WTC11 (cell line): ENCODE results near the gene KIF13A. TPM values are rescaled to one million over a fixed set of nuclear protein-coding genes. Genes with fewer than 3 reads are reported as not detected.

Experiments
- ATAC-seq: fragments of 200-7000 bp; cut with Tn5 transposase; 2 replicates; pipeline ENCODE4 v1.10.0; 2021; ENCODE audit warnings: mild to moderate bottlenecking, moderate library complexity
- CTCF ChIA-PET: fragments of 300-600 bp; sonication (Branson Sonifier 250); formaldehyde crosslinking; loops from one replicate; lab custom pipeline; 2021; ENCODE audit warnings: antibody characterized with exemption; lab: Charles Lee
- POLR2A ChIA-PET: fragments of 350-600 bp; sonication (Branson Sonifier 250); formaldehyde crosslinking; loops from one replicate; lab custom pipeline; 2021; ENCODE audit warnings: antibody characterized with exemption; lab: Charles Lee
- DNase-seq: peaks from one replicate; pipeline ENCODE4 v3.0.0; 2021; ENCODE audit warnings: low spot score
- H3K27ac Mint-ChIP-seq: 2 replicates; pipeline ENCODE4 v1.8.0; 2021; ENCODE audit warnings: mixed read lengths
- H3K27me3 Mint-ChIP-seq: 2 replicates; pipeline ENCODE4 v1.8.0; 2021; ENCODE audit warnings: low read depth, mild to moderate bottlenecking, moderate library complexity, mixed read lengths
- H3K36me3 Mint-ChIP-seq: 2 replicates; pipeline ENCODE4 v1.8.0; 2021; ENCODE audit warnings: mixed read lengths
- H3K4me1 Mint-ChIP-seq: 2 replicates; pipeline ENCODE4 v1.8.0; 2022; ENCODE audit warnings: mixed read lengths
- H3K4me3 Mint-ChIP-seq: 2 replicates; pipeline ENCODE4 v1.8.0; 2021; ENCODE audit warnings: mild to moderate bottlenecking, moderate library complexity, mixed read lengths
- H3K9me3 Mint-ChIP-seq: 2 replicates; pipeline ENCODE4 v1.8.0; 2021; ENCODE audit warnings: mixed read lengths
- CTCF ChIP-seq: fragments of 200-600 bp; IDR thresholded peaks from 2 replicates; pipeline ENCODE4 v1.8.0; 2022; ENCODE audit warnings: antibody characterized with exemption
- E2F5 ChIP-seq: sonication (generic); formaldehyde crosslinking; IDR thresholded peaks from 2 replicates; pipeline ENCODE4 v1.8.1; 2022; ENCODE audit warnings: mild to moderate bottlenecking, moderate library complexity, missing genetic modification reagents
- FOXK1 ChIP-seq: sonication (generic); formaldehyde crosslinking; IDR thresholded peaks from 2 replicates; pipeline ENCODE4 v1.8.0; 2022; ENCODE audit warnings: mild to moderate bottlenecking, moderate library complexity, missing genetic modification reagents
- FOXP1 ChIP-seq: sonication (generic); formaldehyde crosslinking; IDR thresholded peaks from 2 replicates; pipeline ENCODE4 v1.8.0; 2022; ENCODE audit warnings: missing genetic modification reagents, mild to moderate bottlenecking, moderate library complexity, borderline replicate concordance
- GABPB1 ChIP-seq: sonication (generic); formaldehyde crosslinking; IDR thresholded peaks from 2 replicates; pipeline ENCODE4 v1.8.1; 2023; ENCODE audit warnings: mild to moderate bottlenecking, missing genetic modification reagents
- GRHL2 ChIP-seq: fragments of 250-450 bp; sonication (Bioruptor Pico); IDR thresholded peaks from 2 replicates; pipeline ENCODE4 v1.8.0; 2022; ENCODE audit warnings: mild to moderate bottlenecking, moderate library complexity; ENCODE audit not compliant: insufficient replicate concordance, severe bottlenecking
- IRF2 ChIP-seq: sonication (generic); formaldehyde crosslinking; IDR thresholded peaks from 2 replicates; pipeline ENCODE4 v1.8.0; 2022; ENCODE audit warnings: low read depth, missing genetic modification reagents, borderline replicate concordance
- JAZF1 ChIP-seq: fragments of 250-450 bp; sonication (Bioruptor Pico); IDR thresholded peaks from 2 replicates; pipeline ENCODE4 v1.9.0; 2021; ENCODE audit warnings: moderate library complexity, mild to moderate bottlenecking, inconsistent platforms
- JUN ChIP-seq: sonication (generic); formaldehyde crosslinking; IDR thresholded peaks from 2 replicates; pipeline ENCODE4 v1.8.0; 2023; ENCODE audit warnings: mild to moderate bottlenecking, missing genetic modification reagents
- KAT7 ChIP-seq: sonication (generic); formaldehyde crosslinking; IDR thresholded peaks from 2 replicates; pipeline ENCODE4 v1.8.1; 2023; ENCODE audit warnings: missing genetic modification reagents, mild to moderate bottlenecking, borderline replicate concordance
- MAX ChIP-seq: sonication (generic); formaldehyde crosslinking; IDR thresholded peaks from 2 replicates; pipeline ENCODE4 v1.8.0; 2022; ENCODE audit warnings: mild to moderate bottlenecking, missing genetic modification reagents
- MXD4 ChIP-seq: fragments of 250-450 bp; sonication (Bioruptor Pico); IDR thresholded peaks from 2 replicates; pipeline ENCODE4 v1.8.0; 2021; ENCODE audit warnings: mild to moderate bottlenecking, moderate library complexity, borderline replicate concordance
- MYBL2 ChIP-seq: sonication (generic); formaldehyde crosslinking; IDR thresholded peaks from 2 replicates; pipeline ENCODE4 v1.8.1; 2023; ENCODE audit warnings: mild to moderate bottlenecking, moderate library complexity, missing genetic modification reagents
- NFE2L1 ChIP-seq: sonication (generic); formaldehyde crosslinking; IDR thresholded peaks from 2 replicates; pipeline ENCODE4 v1.8.1; 2023; ENCODE audit warnings: missing genetic modification reagents
- NR3C1 ChIP-seq: sonication (generic); formaldehyde crosslinking; conservative IDR thresholded peaks from 2 replicates; pipeline ENCODE4 v1.8.1; 2023; ENCODE audit warnings: low read depth, mild to moderate bottlenecking, missing genetic modification reagents
- PRRX2 ChIP-seq: fragments of 250-450 bp; sonication (Bioruptor Pico); IDR thresholded peaks from 2 replicates; pipeline ENCODE4 v1.8.0; 2021; ENCODE audit warnings: mild to moderate bottlenecking
- RELA ChIP-seq: sonication (generic); formaldehyde crosslinking; IDR thresholded peaks from 2 replicates; pipeline ENCODE4 v1.8.1; 2022; ENCODE audit warnings: missing genetic modification reagents, mild to moderate bottlenecking, borderline replicate concordance
- RORB ChIP-seq: fragments of 250-450 bp; sonication (Bioruptor Pico); IDR thresholded peaks from 2 replicates; pipeline ENCODE4 v1.9.0; 2021; ENCODE audit warnings: mild to moderate bottlenecking
- SMAD4 ChIP-seq: sonication (generic); formaldehyde crosslinking; IDR thresholded peaks from 2 replicates; pipeline ENCODE4 v1.8.0; 2022; ENCODE audit warnings: mild to moderate bottlenecking, missing genetic modification reagents
- SOX15 ChIP-seq: fragments of 250-450 bp; sonication (Bioruptor Pico); IDR thresholded peaks from 2 replicates; pipeline ENCODE4 v1.9.0; 2021; ENCODE audit warnings: mild to moderate bottlenecking
- TCF7 ChIP-seq: sonication (generic); formaldehyde crosslinking; IDR thresholded peaks from 2 replicates; pipeline ENCODE4 v1.8.0; 2022; ENCODE audit warnings: mild to moderate bottlenecking, low read depth, missing genetic modification reagents, moderate library complexity
- TEAD1 ChIP-seq: sonication (generic); formaldehyde crosslinking; IDR thresholded peaks from 2 replicates; pipeline ENCODE4 v1.8.0; 2022; ENCODE audit warnings: mild to moderate bottlenecking, missing genetic modification reagents
- TEAD4 ChIP-seq: sonication (generic); formaldehyde crosslinking; IDR thresholded peaks from 2 replicates; pipeline ENCODE4 v1.8.0; 2022; ENCODE audit warnings: mild to moderate bottlenecking, missing genetic modification reagents
- ZNF263 ChIP-seq: sonication (generic); formaldehyde crosslinking; IDR thresholded peaks from 2 replicates; pipeline ENCODE4 v1.8.1; 2022; ENCODE audit warnings: low read depth, mild to moderate bottlenecking, moderate library complexity, missing genetic modification reagents
- ZNF317 ChIP-seq: sonication (generic); formaldehyde crosslinking; IDR thresholded peaks from 2 replicates; pipeline ENCODE4 v1.8.1; 2023; ENCODE audit warnings: low read depth, mild to moderate bottlenecking, moderate library complexity, missing genetic modification reagents, borderline replicate concordance
- ZSCAN18 ChIP-seq: fragments of 250-450 bp; sonication (Bioruptor Pico); IDR thresholded peaks from 2 replicates; pipeline ENCODE4 v2.1.2; 2022; ENCODE audit warnings: mild to moderate bottlenecking, moderate library complexity
- total RNA-seq: library from RNA; stranded (reverse); gene quantifications from 3 replicates; pipeline ENCODE4 v1.2.3, GENCODE V29; 2021
- TF ChIP-seq, protein P1 (sequence below): sonication (generic); formaldehyde crosslinking; IDR thresholded peaks from 2 replicates; pipeline ENCODE4 v1.8.1; 2023; ENCODE audit warnings: mild to moderate bottlenecking, missing genetic modification reagents
- TF ChIP-seq, protein P2 (sequence below): sonication (generic); formaldehyde crosslinking; IDR thresholded peaks from 2 replicates; pipeline ENCODE4 v1.8.1; 2023; ENCODE audit warnings: mild to moderate bottlenecking, missing genetic modification reagents, moderate library complexity
- TF ChIP-seq, protein P3 (sequence below): sonication (generic); formaldehyde crosslinking; IDR thresholded peaks from 2 replicates; pipeline ENCODE4 v1.8.0; 2023; ENCODE audit warnings: missing genetic modification reagents
- TF ChIP-seq, protein P4 (sequence below): fragments of 250-450 bp; sonication (Bioruptor Pico); IDR thresholded peaks from 2 replicates; pipeline ENCODE4 v1.8.0; 2021; ENCODE audit warnings: mild to moderate bottlenecking

KIF13A gene
- total RNA-seq, 1 experiment from 2014 or later = 32.7 TPM

DNA sequence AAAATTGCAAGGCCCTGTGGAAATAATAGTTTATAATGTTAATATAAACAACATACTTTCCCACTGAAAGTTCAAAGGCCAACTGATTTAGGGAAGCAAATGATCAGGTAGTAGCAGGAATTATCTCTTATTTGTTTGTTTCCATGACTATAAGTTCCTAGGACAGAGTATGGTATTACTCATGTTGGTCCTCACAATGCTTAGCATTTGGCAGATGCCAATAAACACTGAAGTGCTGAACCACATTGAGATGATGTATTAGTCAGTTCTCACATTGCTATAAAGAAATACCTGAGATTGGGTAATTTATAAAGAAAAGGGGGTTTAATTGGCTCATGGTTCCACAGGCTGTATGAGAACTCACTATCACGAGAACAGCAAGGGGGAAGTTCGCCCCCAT, 151.1 kb downstream of the KIF13A start:
- Mint-ChIP-seq H3K27ac (0 out of 2 replicates have a peak overlapping the region, but pooled peaks have one; percentile 43), H3K4me3 (no peak overlapping the region), H3K36me3 (peaks cover 21% of the 10 kb centered on the region), H3K27me3 (no peaks in the 10 kb centered on the region), H3K4me1 (peaks cover 20% of the 10 kb centered on the region), H3K9me3 (no peaks in the 10 kb centered on the region)
- DNase-seq (no peak), ATAC-seq (no peak)
- TF ChIP-seq RELA (CRISPR knock-in tag) (no peak), ZSCAN18 (no peak), MXD4 (no peak), IRF2 (CRISPR knock-in tag) (no peak), NR3C1 (CRISPR knock-in tag) (no peak), KAT7 (CRISPR knock-in tag) (no peak), CTCF (no peak), SMAD4 (CRISPR knock-in tag) (no peak), JUN (no peak), MYBL2 (CRISPR knock-in tag) (no peak), NFE2L1 (CRISPR knock-in tag) (no peak), MAX (CRISPR knock-in tag) (no peak), GABPB1 (CRISPR knock-in tag) (no peak), JAZF1 (no peak), SOX15 (no peak)
- TF ChIP-seq, protein P1, sequence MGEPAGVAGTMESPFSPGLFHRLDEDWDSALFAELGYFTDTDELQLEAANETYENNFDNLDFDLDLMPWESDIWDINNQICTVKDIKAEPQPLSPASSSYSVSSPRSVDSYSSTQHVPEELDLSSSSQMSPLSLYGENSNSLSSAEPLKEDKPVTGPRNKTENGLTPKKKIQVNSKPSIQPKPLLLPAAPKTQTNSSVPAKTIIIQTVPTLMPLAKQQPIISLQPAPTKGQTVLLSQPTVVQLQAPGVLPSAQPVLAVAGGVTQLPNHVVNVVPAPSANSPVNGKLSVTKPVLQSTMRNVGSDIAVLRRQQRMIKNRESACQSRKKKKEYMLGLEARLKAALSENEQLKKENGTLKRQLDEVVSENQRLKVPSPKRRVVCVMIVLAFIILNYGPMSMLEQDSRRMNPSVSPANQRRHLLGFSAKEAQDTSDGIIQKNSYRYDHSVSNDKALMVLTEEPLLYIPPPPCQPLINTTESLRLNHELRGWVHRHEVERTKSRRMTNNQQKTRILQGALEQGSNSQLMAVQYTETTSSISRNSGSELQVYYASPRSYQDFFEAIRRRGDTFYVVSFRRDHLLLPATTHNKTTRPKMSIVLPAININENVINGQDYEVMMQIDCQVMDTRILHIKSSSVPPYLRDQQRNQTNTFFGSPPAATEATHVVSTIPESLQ (CRISPR knock-in tag) = no peak
- TF ChIP-seq, protein P2, sequence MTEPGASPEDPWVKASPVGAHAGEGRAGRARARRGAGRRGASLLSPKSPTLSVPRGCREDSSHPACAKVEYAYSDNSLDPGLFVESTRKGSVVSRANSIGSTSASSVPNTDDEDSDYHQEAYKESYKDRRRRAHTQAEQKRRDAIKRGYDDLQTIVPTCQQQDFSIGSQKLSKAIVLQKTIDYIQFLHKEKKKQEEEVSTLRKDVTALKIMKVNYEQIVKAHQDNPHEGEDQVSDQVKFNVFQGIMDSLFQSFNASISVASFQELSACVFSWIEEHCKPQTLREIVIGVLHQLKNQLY (CRISPR knock-in tag) = no peak
- POLR2A ChIA-PET = no interaction called here
- CTCF ChIA-PET = no interaction called here

DNA sequence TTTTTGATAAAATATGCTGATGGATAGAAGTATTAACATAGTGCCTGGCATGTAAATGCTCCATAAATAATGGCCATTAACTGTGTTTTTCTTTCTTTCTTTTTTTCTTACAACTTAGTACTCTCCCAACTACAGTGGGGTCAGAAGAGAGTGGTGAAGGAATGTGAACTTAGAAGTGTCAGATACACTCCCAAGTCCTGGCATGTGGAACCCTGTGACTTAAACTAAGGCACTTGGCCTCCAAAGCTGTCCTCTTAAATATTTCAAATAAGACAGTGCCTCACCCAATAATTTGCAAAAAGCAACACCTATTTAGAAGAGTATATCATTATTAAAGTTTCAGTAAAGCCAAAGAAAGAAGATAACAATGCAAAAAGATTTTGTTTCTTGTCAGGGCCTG, 151.7 kb downstream of the KIF13A start:
- Mint-ChIP-seq H3K9me3 (no peaks in the 10 kb centered on the region), H3K36me3 (peaks cover 25% of the 10 kb centered on the region), H3K4me3 (no peak overlapping the region), H3K4me1 (peaks cover 17% of the 10 kb centered on the region), H3K27me3 (no peaks in the 10 kb centered on the region), H3K27ac (peak overlapping the region; percentile 1; the same call in 1 of the 2 replicates)
- CTCF ChIA-PET = no interaction called here
- no peak for TF ChIP-seq ZNF263 (CRISPR knock-in tag)
- TF ChIP-seq GRHL2 = no peak
- no peak for TF ChIP-seq RORB
- TF ChIP-seq E2F5 = no peak
- TF ChIP-seq FOXP1 (CRISPR knock-in tag) = no peak
- TF ChIP-seq, protein P3, sequence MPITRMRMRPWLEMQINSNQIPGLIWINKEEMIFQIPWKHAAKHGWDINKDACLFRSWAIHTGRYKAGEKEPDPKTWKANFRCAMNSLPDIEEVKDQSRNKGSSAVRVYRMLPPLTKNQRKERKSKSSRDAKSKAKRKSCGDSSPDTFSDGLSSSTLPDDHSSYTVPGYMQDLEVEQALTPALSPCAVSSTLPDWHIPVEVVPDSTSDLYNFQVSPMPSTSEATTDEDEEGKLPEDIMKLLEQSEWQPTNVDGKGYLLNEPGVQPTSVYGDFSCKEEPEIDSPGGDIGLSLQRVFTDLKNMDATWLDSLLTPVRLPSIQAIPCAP = no peak
- no peak for TF ChIP-seq FOXK1 (CRISPR knock-in tag)
- no peak for TF ChIP-seq TCF7
- TF ChIP-seq TEAD4 (CRISPR knock-in tag) = no peak
- TF ChIP-seq PRRX2 (CRISPR knock-in tag) = no peak
- TF ChIP-seq TEAD1 = no peak
- TF ChIP-seq ZNF317 (CRISPR knock-in tag) = no peak
- TF ChIP-seq, protein P4, sequence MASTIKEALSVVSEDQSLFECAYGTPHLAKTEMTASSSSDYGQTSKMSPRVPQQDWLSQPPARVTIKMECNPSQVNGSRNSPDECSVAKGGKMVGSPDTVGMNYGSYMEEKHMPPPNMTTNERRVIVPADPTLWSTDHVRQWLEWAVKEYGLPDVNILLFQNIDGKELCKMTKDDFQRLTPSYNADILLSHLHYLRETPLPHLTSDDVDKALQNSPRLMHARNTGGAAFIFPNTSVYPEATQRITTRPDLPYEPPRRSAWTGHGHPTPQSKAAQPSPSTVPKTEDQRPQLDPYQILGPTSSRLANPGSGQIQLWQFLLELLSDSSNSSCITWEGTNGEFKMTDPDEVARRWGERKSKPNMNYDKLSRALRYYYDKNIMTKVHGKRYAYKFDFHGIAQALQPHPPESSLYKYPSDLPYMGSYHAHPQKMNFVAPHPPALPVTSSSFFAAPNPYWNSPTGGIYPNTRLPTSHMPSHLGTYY (CRISPR knock-in tag) = no peak
- no peak for DNase-seq
- POLR2A ChIA-PET = no interaction called here
- no peak for ATAC-seq
